ENCODE data around the gene INCA1.
A peak's percentile ranks its signal among the peaks of the same experiment; 100 is the strongest.

- TF ChIP-seq POLR2A (IDR thresholded peaks at IDR 0.05; ENCODE audit: low read depth, low read length) (no peak), POLR2AphosphoS5 (IDR thresholded peaks at IDR 0.05; ENCODE audit: low read depth, low read length) (no peak), TAF1 (IDR thresholded peaks at IDR 0.05; ENCODE audit: low read depth, low read length) (no peak), SPI1 (IDR thresholded peaks at IDR 0.05; ENCODE audit: low read depth, low read length) (no peak), PAX5 (IDR thresholded peaks at IDR 0.05; ENCODE audit: insufficient read depth, low read length, severe bottlenecking) (no peak), POU2F2 (IDR thresholded peaks at IDR 0.05; ENCODE audit: low read depth, low read length) (peak; percentile 60; the same call in 1 of the 2 replicates)
These were observed 14.6 kb upstream of the INCA1 start for GRCh38 chr17:5011928-5012327.

Measured in GM12891 (cell line).